Measurements from ENCODE around the gene HS3ST4. TPM values are rescaled to one million over a fixed set of nuclear protein-coding genes. Genes with fewer than 3 reads are reported as not detected.
A peak's percentile ranks its signal among the peaks of the same experiment; 100 is the strongest.

HS3ST4 gene
- not detected for polyA plus RNA-seq

DNA sequence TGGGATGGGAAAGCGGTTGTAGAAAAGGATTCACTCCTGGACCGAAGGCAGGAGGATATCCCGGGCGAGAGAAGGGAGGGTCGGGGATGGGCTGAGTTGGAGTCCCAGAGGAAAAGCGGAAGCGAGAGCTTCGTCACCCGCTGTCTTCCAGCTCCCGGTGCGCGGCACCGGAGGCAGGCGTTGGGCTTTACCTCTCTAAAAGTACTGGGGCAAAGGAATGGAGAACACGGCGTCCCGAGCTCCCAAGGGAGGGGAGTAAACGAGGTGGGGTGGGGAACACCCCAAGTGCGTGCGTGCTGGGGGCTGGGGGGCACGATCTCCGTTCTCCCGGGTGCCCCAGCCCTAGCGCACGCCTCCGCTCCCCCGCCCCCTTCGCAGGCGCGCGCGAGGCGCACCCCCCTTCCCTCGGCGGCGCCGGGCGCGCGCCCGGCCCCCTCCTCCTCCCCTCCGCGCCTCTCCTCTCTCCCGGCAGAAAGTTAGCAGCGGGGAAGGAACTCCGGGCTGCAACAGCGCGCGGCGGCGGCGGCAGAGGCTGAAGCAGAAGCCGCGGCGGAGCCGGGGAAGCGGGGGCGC lies at the start of gene HS3ST4:
Gene HS3ST4 (plus strand): TSS at position 441 of the 573 bp plus-strand sequence.
- Mint-ChIP-seq H3K27ac (no peak within 1 kb of the TSS), H3K4me1 (peaks cover 0 to 9% of the 10 kb centered on the region in 2 donors), H3K36me3 (peaks cover 0 to 3% (median 0%) of the 10 kb centered on the region in 3 donors), H3K4me3 (peak within 1 kb of the TSS in 3 of 5 donors; percentile 27 to 36 (median 33)), H3K27me3 (ENCODE audit: low read depth in 3 of 3) (peaks cover 10 to 29% (median 10%) of the 10 kb centered on the region in 3 donors), H3K9me3 (no peaks in the 10 kb centered on the region)
- DNase-seq, result no peak

DNA sequence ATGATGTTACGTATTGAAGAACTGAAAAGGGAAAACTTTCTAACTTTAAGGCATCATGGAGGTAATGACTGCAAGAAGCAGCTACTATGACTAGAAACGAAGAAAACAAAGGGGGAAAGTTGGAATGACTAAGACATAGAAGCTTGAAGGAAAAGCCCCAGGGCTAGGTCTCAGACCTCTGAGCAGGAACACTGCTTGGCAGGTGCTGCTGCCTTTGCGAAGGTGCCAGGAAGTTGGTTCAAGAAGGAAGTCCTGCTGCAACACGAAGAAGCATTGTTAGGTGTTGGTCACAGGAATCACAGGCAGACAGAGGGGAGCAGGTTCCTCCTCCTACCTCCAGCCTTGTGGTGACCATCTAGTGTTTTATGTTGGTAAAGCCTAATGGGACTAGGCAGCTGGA lies 48.1 kb upstream of the HS3ST4 start:
- no peaks in the 10 kb centered on the region for H3K4me1 Mint-ChIP-seq
- DNase-seq, result no peak
- H3K9me3 Mint-ChIP-seq, result peaks cover 0 to 3% (median 0%) of the 10 kb centered on the region in 6 donors
- peaks cover 4 to 8% (median 5%) of the 10 kb centered on the region in 3 donors for H3K27me3 Mint-ChIP-seq (ENCODE audit: low read depth in 3 of 3)
- H3K4me3 Mint-ChIP-seq, result no peak overlapping the region
- no peaks in the 10 kb centered on the region for H3K36me3 Mint-ChIP-seq
- H3K27ac Mint-ChIP-seq, result no peak overlapping the region

DNA sequence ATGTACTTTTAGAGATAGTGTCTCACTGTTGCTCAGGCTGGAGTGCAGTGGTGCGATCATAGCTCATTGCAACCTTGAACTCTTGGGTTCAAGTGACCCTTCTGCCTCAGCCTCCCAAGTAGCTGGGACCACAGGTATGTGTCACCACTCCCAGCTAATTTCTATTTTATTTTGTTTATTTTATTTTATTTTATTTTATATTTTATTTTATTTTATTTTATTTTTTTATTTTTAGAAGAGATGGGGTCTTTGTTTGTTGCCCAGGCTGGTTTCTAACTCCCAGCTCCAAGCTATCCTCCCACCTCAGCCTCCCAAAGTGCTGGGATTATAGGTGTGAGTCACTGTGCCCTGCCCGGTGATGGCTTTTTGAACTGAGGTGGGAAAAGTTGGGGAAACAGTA lies 35.1 kb upstream of the HS3ST4 start:
- Mint-ChIP-seq H3K36me3 (no peaks in the 10 kb centered on the region), H3K27me3 (ENCODE audit: low read depth in 3 of 3) (peaks cover 2 to 13% (median 4%) of the 10 kb centered on the region in 3 donors), H3K27ac (no peak overlapping the region), H3K4me3 (no peak overlapping the region), H3K4me1 (no peaks in the 10 kb centered on the region), H3K9me3 (peaks cover 0 to 6% (median 0%) of the 10 kb centered on the region in 6 donors)
- no peak for DNase-seq

DNA sequence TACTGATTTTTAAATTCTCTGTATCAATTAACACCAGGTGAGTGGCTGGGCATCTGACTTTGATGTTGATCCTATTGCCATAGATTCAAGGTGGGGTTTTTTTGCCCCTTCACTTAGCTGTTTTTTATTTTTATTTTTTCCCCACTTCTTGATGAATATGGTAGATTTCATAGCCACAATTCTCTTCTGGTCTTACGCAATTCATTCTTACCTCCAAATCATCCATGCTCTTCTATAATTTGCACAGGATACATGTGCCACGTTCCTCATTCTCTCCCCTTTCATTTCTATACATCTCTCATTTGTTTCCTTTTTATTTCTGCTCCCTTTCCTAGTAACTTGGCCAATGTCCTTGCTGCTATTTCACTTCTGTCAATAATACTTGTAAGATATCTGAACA lies 14.9 kb upstream of the HS3ST4 start:
- peaks cover 2 to 8% (median 2%) of the 10 kb centered on the region in 3 donors for H3K27me3 Mint-ChIP-seq (ENCODE audit: low read depth in 3 of 3)
- DNase-seq, result no peak
- no peaks in the 10 kb centered on the region for H3K36me3 Mint-ChIP-seq
- no peaks in the 10 kb centered on the region for H3K4me1 Mint-ChIP-seq
- H3K4me3 Mint-ChIP-seq, result no peak overlapping the region
- H3K27ac Mint-ChIP-seq, result no peak overlapping the region
- H3K9me3 Mint-ChIP-seq, result no peaks in the 10 kb centered on the region

DNA sequence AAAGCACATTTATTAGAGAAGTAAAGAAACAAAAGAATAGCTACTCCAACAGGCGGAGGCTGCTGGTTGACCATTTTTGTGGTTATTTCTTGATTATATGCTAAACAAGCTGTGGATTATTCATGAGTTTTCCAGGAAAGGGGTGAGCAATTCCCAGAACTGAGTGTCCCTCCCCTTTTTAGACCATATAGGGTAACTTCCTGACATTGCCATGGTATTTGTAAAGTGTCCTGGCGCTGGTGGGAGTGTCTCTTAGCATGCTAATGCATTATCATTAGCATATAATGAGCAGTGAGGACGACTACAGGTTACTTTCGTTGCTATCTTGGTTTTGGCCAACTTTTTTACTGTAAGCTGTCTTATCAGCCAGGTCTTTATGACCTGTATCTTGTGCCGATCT lies 12.2 kb upstream of the HS3ST4 start:
- Mint-ChIP-seq H3K27me3 (ENCODE audit: low read depth in 3 of 3) (peaks cover 2 to 5% (median 2%) of the 10 kb centered on the region in 3 donors), H3K4me3 (no peak overlapping the region)

DNA sequence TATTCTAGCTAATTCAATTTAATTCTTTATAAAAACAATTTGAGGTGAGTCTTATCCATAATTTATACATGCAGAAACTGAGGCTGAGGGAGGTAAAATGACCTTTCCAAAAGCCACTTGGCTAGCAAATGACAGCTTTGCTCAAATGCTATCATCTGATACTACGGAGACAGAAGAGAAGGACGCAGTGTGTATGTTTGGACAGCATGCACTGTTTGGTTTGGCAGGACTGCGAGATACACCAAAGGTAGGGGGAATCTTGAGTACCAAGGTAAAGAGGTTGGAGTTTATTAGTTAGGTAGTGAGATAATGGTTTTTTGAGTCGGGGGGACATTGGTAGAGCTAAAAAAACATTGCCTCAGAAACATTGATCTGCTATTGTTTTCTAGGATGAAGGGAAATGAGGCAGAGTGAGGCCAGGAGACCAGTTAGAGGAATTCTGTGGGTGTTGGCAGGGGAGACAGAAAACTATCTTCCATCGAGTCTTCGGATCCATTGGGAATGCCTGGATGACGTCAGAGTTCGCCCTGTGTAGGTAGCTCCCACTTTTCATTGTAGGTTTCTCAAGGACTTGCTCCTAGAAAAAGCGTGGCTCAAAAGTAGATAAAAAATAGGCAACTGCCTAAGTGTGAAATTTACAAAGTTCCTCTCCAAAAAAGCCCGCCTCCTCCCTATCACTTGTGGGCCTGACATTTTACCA lies 2.5 kb upstream of the HS3ST4 start:
- DNase-seq, result no peak
- Mint-ChIP-seq H3K9me3 (peaks cover 0 to 1% (median 0%) of the 10 kb centered on the region in 6 donors), H3K4me1 (peaks cover 0 to 9% of the 10 kb centered on the region in 2 donors), H3K4me3 (no peak overlapping the region), H3K36me3 (peaks cover 0 to 3% (median 0%) of the 10 kb centered on the region in 3 donors), H3K27ac (no peak overlapping the region), H3K27me3 (ENCODE audit: low read depth in 3 of 3) (peaks cover 1 to 23% (median 10%) of the 10 kb centered on the region in 3 donors)

More for the DNA sequence above, 12.2 kb upstream of the HS3ST4 start:
- Mint-ChIP-seq H3K36me3 (no peaks in the 10 kb centered on the region), H3K27ac (no peak overlapping the region), H3K4me1 (no peaks in the 10 kb centered on the region), H3K9me3 (no peaks in the 10 kb centered on the region)
- DNase-seq, result no peak

DNA sequence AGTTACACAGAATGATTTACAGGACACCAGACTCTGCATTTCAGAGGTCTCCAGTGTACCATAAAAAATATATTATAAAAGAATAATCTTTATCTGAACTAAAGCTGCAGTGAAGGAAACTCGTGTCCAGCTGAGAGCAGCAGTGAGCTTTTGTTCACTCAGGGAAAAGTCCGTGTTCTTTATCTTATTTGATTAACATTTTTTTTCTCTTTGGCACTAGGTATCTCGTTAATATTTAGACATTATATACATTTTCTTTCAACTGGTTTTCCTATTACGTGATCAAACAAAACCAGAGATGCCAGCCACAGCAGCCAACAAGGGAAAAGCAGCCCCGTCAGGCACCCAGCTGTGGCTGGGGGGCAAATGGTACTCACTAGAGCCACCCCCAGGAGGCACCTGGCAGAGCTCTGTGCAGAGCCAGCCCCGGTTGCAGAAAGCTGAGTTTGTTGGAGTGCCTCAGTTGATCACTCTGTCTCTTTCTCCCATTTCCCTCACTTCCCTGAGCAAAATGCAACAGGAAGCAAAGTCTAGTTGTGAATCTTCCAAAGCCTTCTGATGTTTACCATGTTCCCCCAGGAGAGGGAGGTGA lies 1.1 kb upstream of the HS3ST4 start:
- peak overlapping the region in 1 of 5 donors; percentile 33 for H3K4me3 Mint-ChIP-seq
- no peaks in the 10 kb centered on the region for H3K9me3 Mint-ChIP-seq
- peaks cover 0 to 3% (median 0%) of the 10 kb centered on the region in 3 donors for H3K36me3 Mint-ChIP-seq
- H3K27ac Mint-ChIP-seq, result no peak overlapping the region
- peaks cover 0 to 9% of the 10 kb centered on the region in 2 donors for H3K4me1 Mint-ChIP-seq
- peaks cover 8 to 30% (median 10%) of the 10 kb centered on the region in 3 donors for H3K27me3 Mint-ChIP-seq (ENCODE audit: low read depth in 3 of 3)
- no peak for DNase-seq

DNA sequence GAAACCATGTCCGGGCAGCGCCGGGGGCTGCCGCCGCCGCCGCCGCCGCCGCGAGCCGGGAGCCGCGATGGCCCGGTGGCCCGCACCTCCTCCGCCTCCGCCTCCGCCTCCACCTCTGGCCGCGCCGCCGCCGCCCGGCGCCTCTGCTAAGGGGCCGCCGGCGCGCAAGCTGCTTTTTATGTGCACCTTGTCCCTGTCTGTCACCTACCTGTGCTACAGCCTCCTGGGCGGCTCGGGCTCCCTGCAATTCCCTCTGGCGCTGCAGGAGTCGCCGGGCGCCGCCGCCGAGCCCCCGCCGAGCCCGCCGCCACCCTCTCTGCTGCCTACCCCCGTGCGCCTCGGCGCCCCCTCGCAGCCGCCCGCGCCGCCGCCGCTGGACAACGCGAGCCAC lies 587 bp downstream of the HS3ST4 start:
- no peak for DNase-seq
- Mint-ChIP-seq H3K4me3 (no peak overlapping the region), H3K4me1 (peaks cover 0 to 9% of the 10 kb centered on the region in 2 donors), H3K36me3 (peaks cover 0 to 3% (median 0%) of the 10 kb centered on the region in 3 donors), H3K9me3 (no peaks in the 10 kb centered on the region), H3K27me3 (ENCODE audit: low read depth in 3 of 3) (peaks cover 11 to 22% (median 14%) of the 10 kb centered on the region in 3 donors), H3K27ac (no peak overlapping the region)

DNA sequence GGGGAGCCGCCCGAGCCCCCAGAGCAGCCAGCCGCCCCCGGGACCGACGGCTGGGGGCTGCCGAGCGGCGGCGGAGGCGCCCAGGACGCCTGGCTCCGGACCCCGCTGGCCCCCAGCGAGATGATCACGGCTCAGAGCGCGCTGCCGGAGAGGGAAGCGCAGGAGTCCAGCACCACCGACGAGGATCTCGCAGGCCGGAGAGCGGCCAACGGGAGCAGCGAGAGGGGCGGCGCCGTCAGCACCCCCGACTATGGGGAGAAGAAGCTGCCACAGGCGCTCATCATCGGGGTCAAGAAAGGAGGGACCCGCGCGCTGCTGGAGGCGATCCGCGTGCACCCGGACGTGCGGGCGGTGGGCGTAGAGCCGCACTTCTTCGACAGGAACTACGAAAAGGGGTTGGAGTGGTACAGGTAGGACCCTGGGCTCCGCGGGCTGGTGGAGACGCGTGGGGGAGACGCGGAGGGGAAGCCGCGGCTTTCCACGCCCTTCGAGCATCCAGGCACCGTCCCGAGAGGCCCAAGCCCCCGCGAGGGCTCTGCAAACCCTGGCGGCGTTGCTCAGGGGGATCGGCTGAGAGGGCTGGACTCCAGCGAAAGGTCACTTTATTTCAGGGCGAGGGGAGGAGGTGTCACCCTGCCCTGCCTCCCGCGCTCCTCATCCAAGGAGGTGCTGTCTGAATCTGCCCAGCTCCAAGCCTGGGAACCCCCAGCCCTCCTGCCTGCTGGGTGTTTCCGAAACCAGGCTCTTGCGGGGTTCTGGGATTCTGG lies 1.2 kb downstream of the HS3ST4 start:
- Mint-ChIP-seq H3K27ac (no peak overlapping the region), H3K36me3 (peaks cover 0 to 3% (median 0%) of the 10 kb centered on the region in 3 donors), H3K27me3 (ENCODE audit: low read depth in 3 of 3) (peaks cover 13 to 19% (median 14%) of the 10 kb centered on the region in 3 donors), H3K4me1 (peaks cover 0 to 9% of the 10 kb centered on the region in 2 donors), H3K4me3 (no peak overlapping the region), H3K9me3 (no peaks in the 10 kb centered on the region)
- no peak for DNase-seq

DNA sequence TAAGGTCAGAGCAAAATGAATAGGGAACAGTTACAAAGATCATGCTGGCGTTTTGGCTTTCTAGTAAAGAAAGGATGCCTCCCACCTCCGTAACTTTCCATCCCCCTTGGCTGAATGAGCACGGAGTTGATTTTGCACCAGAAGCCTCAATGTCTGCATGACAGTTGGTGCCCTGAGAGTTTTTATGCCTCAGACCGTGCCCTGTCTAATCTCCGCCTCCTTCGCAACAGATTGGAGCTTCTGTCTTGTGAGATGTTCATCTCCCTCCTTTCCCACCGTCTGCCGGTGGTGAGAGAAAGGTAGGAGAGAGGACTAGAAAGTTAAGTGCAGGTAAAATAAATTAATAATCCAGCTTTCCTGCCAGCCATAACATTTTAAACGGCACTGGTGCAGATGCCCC lies 1.9 kb downstream of the HS3ST4 start:
- peaks cover 0 to 9% of the 10 kb centered on the region in 2 donors for H3K4me1 Mint-ChIP-seq

DNA sequence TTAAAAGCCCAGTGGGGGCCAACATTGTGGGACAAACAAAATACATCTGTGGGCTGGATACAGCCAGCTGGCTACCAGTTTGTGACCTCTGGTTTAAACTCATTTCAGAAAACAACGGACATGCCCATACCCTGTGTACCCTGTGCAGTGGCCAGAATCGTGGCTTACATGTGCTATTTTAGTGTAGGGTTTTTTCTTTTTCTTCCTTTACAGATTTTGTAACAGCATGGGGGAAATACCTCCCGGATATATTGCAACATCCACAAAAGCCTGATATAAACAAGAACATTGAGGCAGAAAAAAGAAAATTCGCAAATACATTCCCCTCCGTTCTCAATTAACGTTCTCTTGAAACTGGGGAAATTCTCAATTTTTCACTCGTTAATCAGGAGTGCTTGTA lies 7.3 kb downstream of the HS3ST4 start:
- Mint-ChIP-seq H3K4me3 (no peak overlapping the region), H3K27me3 (ENCODE audit: low read depth in 3 of 3) (peaks cover 5 to 14% (median 7%) of the 10 kb centered on the region in 3 donors), H3K27ac (no peak overlapping the region), H3K9me3 (peaks cover 0 to 2% (median 0%) of the 10 kb centered on the region in 6 donors), H3K4me1 (peaks cover 0 to under 1% of the 10 kb centered on the region in 2 donors), H3K36me3 (peaks cover 0 to under 1% (median 0%) of the 10 kb centered on the region in 3 donors)
- DNase-seq, result no peak

More for the DNA sequence above, 1.9 kb downstream of the HS3ST4 start:
- peak overlapping the region in 1 of 5 donors; percentile 3 for H3K4me3 Mint-ChIP-seq
- H3K9me3 Mint-ChIP-seq, result no peaks in the 10 kb centered on the region
- peaks cover 0 to 3% (median 0%) of the 10 kb centered on the region in 3 donors for H3K36me3 Mint-ChIP-seq
- H3K27ac Mint-ChIP-seq, result no peak overlapping the region
- DNase-seq, result no peak
- H3K27me3 Mint-ChIP-seq (ENCODE audit: low read depth in 3 of 3), result peaks cover 11 to 17% (median 14%) of the 10 kb centered on the region in 3 donors

DNA sequence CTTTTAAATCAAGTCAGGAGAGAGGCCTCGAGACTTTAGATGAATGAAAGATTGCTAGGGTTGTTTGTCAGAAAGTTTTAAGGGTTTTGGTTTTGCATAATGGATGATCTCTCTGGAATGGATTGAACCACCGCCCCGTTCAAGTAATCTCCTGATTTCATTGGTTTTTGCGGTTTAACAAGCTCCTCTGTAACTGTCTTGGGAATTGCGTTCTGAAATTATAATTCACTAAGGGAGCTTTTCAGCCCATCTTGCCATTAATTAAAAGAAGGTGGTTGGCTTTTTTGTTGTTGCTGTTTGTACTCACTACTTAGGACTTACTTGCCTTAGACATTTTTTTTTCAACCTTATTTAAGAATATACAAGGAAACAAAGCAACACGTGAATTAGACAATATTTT lies 8.8 kb downstream of the HS3ST4 start:
- Mint-ChIP-seq H3K9me3 (peaks cover 0 to 2% (median 0%) of the 10 kb centered on the region in 6 donors), H3K36me3 (no peaks in the 10 kb centered on the region), H3K4me3 (no peak overlapping the region), H3K27ac (no peak overlapping the region), H3K4me1 (no peaks in the 10 kb centered on the region), H3K27me3 (ENCODE audit: low read depth in 3 of 3) (peaks cover 0 to 6% (median 5%) of the 10 kb centered on the region in 3 donors)
- no peak for DNase-seq

DNA sequence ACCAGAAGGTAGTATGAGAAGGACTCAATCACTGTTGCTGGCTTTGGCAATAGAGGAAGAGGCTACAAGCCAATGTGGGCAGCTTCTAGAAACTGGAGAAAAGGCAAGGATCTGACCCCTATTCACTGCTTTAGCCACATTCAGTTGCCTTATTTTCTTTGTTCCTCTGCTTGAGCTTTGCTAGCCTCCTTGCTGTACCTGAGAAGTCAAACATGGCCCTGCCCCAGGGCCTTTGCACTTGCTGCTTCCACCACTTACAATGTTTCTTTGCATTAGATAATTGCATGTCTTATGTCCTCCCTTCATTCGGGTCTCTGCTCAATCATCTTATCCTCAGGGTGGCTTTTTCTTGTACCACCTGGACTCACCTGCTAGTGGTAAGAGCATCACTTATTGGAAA lies 15.8 kb downstream of the HS3ST4 start:
- H3K27me3 Mint-ChIP-seq (ENCODE audit: low read depth in 3 of 3), result peaks cover 0 to 10% (median 2%) of the 10 kb centered on the region in 3 donors
- H3K36me3 Mint-ChIP-seq, result no peaks in the 10 kb centered on the region
- H3K27ac Mint-ChIP-seq, result no peak overlapping the region
- DNase-seq, result no peak
- H3K4me3 Mint-ChIP-seq, result no peak overlapping the region
- peaks cover 0 to 2% (median 0%) of the 10 kb centered on the region in 6 donors for H3K9me3 Mint-ChIP-seq
- H3K4me1 Mint-ChIP-seq, result no peaks in the 10 kb centered on the region
